Central memory CD4-positive, alpha-beta T cell (primary cell): ENCODE measurements around the gene VSIG10.
"Not testable (repeated sequence)": the region's sequence is repeated elsewhere in the genome, so short reads cannot be mapped to it uniquely, and the experiment has no call there.

Source experiments
- DNase-seq: peaks from one replicate; pipeline ENCODE4 v3.0.0; 2022

Gene VSIG10

DNA sequence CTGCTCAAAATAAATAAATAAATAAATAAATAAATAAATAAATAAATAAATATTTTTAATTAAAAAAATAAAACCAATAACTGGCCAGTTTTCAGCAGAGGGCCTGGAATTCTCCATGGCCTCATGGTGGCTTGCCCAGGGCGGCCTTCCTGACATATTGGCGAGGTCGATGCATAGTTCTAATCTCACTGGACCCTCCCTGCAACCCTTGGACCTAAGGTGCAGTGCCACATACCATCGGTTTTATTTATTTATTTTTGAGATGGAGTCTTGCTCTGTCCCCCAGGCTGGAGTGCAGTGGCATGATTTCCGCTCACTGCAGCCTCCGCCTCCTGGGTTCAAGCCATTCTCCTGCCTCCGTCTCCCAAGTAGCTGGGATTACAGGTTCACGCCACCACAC is 3.9 kb upstream of the VSIG10 start:
- DNase-seq: no peak

DNA sequence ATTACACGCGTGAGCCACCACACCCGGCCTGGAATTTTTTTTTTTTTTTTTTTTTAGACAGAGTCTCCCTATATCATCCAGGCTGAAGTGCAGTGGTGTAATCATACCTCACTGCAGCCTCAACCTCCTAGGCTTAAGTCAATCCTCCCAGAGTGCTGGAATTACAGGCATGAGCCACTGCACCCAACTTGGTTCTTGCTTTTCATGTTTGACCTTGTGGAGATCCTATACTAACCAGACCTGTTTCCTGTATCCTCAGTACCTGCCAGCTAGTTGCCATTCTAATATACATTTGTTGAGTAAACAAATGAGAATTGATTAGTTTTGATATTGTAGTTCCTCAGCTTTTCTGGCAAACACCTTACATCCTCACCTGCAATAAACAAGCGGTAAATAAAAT is 3.2 kb upstream of the VSIG10 start:
- DNase-seq: no peak

DNA sequence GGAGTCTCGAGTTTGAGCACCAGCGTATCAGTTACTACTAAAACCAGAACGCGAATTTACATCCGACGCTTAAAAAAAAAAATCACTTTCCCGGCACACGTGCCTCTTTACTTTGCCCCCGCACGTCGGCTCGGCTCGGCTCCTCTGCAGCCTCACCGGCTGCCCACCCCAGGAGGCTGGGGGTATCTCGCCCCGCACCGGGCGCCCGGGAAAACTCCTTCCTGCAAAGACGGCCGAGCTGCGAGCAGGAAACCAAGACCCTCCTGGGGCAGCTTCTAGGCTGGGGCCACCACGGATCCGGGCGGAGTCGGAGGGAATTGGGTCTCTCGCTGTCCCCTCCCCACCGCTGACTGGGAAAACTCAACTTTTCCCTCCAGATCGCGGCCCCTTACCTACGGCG is 610 bp downstream of the VSIG10 start:
- no peak for DNase-seq

DNA sequence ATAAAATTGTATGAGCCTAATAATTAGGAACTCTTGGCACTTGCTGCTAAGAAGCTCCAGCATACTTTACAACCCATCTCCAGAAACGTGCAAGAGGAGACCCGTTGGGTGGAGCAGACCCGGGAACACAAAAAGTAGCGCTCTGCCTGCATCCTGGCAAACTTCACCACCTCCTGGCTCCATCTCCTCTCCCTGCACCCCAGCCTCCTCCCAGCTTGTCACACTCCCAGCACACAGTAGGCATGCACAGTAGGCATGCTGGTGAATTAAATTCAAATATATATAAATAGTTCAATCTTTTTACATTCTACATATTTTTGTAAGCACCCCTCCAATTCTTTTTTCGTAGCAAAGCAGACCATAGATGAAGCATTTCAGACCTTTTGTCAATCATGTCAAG is 1.2 kb downstream of the VSIG10 start:
- DNase-seq: no peak

DNA sequence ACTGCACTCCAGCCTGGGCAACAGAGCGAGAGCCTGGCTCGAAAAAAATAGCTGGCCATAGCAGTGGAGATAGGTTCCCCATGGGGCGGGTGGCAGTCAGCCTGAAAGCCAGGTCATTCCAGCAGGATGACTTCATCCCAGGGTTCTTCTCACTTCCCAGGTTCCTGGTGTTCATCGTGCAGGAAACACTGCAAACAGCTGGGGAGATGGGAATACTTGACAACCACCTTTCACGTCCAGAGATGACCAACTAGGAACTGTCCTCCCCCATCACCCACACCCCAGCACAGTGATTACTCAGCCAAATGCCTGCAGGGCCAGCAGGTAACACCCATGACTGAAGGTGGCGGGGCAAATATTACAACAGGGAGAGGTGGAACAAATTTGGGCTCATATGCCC is 1.7 kb downstream of the VSIG10 start:
- no peak for DNase-seq

DNA sequence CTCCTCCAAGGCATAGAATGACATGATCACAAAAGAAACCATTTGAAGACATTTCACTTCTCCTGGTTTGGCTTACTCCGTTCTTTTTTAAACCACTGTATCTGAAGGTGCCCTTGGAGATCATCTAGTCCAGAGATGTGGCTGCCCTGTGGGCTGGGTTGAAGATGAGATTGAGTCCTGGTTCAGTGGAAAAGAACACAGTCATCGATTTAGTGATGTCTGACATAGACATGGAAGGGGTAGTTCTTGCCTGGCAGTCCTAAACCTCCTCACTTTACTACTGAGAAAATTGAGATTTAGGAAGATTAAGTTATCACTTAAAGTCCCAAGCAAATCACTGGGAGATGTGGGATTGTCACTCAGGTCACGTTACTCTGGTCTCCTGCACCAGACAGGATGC is 2.8 kb downstream of the VSIG10 start:
- DNase-seq: no peak

DNA sequence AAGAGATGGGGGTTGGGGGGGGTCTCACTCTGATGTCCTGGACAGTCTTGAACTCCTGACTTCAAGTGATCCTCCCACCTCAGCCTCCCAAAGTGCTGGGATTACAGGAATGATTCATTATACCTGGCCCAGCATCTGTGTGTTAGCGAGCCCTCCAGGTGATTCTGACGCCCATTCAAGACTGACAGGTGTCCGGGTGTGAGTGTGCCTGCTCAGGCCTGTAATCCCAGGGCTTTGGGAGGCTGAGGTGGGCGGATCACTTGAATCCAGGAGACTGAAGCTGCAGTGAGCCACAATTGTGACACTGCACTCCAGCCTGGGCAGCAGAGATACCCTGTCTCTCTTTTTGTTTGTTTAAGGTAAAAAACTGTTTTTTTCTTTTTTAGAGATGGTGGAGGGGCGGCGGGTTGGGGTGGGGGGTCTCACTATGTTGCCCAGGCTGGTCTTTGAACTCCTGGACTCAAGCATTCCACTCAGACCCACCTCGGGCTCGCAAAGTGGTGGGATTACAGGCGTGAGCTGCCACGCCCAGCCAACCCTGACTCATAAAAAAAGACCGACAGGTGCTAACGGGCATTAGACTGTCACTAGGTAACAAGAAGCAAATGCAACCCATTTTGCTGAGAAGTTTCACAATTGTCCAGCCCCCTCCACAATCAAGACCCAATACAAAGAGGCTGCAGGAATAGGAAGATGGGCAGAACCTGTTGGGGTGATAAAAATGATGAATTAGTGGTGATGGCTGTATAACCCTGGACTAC is 4.7 kb downstream of the VSIG10 start:
- DNase-seq: no peak

DNA sequence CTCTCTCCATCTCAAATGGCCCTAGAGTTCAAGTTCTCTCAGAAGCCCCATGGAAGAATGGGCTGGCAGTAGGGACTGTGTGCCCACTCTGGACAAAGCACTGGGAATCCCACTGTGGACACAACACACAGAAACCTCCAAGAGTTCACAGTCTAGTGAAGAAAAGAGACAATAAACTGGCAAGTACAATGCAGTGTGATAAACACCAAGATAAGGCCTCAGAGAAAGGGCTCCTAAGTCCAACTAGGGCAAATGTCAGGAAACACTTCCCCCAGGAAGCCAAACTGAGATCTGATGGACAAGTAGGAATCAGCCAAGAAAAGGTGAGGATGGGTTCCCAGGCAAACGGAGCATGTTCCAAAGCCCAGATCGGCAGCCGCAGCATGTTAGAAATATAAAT is 5.4 kb downstream of the VSIG10 start:
- no peak for DNase-seq

DNA sequence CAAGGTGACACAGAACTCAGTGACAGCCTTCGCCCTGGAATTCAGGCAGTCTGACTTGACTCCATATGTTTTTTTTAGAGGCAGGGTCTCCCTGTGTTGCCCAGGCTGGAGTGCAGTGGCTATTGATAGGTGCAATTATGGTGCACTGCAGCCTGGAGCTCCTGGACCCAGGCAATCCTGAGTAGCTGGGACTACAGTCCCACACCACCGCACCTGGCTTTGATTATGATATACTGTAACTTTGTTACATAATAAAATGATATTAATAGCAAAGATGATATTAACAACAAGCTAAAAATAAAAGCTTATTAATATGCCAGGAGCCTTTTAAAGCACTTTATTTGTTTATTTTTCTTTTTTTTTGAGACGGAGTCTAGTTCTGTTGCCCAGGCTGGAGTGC is 9.8 kb downstream of the VSIG10 start:
- no peak for DNase-seq

DNA sequence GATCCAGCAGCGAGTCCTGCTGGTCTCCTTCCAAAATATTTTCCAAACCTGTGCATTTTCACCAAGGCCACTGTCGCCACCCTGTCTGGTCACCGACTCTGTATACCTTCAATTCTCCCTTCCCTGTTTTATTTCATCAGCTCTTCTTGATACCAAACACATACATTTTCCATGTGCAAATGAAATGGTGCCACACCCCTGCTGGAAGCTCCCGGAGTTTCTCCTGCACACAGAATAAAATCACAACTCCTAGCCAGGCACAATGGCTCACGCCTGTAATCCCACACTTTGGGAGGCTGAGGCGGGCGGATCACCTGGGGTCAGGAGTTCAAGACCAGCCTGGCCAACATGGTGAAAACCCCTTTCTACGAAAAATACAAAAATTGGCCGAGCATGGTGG is 14.0 kb downstream of the VSIG10 start:
- DNase-seq: no peak

DNA sequence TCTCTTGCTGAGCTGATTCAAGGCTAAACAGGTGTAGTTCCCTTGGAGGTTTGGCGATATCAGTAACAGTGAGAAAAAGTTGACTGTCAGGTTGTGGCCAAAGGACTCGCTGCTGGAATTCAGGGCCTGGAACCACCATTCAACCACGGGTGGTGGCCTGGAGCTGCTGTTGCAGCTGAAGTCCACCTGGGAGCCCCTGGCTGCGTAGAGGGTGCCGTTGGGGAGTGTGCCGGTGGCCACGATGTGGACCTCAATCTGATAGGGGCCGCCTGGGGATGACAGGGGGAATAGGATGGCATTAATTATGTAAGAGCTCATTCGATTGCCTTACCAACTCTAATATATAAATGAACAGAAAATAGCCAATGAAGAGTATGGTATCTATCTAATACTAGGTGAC is 21.6 kb downstream of the VSIG10 start:
- DNase-seq: no peak

DNA sequence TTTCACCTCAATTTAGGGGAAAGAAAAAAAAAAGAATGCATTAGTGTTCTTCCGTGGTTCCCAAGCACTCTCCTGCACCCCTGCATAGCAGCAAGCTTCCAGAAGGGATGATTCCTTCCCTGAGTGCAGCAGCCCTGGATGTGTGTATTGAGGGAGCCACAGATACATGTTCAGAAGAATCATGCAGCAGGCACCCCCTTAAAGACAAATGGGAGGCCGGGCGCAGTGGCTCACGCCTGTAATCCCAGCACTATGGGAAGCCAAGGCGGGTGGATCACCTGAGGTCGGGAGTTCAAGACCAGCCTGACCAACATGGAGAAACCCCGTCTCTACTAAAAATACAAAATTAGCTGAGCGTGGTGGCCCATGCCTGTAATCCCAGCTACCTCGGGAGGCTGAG is 22.3 kb downstream of the VSIG10 start:
- DNase-seq: not testable (repeated sequence)

DNA sequence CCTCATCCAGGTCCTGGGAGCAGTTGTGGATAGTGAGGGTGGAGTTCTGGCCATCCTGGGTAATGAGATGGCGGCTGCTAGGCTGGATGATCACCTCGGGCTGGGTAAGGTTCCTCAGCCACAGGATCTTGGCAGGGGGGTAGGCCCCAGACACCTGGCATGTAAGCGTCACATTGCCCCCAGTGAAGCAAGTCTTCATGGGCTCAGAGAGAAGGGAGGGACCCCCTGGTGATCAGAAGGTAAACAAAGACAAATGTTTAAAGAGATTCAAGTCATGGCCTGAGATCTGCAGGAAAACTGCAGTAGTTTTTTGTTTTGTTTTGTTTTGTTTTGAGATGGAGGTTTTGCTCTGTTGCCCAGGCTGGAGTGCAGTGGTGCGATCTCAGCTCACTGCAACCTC is 30.0 kb downstream of the VSIG10 start:
- no peak for DNase-seq

DNA sequence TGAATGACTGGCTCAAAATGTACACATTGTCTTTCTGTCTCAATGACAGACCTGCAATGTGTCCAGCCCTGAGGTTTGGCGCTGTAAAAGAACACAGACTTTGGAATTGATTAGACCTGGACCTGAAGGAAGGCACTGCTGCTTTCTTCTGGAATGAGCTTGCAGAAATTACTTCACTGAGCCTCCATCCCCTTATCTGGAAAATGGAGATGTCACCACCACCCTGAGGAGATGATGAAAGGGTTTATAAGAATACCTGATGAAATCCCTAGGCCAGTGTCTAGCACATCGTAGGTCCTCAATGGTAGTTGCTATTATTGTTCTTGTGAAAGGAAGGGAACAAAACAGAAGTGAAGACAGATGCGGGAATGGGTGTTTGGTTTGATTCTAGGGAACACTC is 33.2 kb downstream of the VSIG10 start:
- DNase-seq: no peak

DNA sequence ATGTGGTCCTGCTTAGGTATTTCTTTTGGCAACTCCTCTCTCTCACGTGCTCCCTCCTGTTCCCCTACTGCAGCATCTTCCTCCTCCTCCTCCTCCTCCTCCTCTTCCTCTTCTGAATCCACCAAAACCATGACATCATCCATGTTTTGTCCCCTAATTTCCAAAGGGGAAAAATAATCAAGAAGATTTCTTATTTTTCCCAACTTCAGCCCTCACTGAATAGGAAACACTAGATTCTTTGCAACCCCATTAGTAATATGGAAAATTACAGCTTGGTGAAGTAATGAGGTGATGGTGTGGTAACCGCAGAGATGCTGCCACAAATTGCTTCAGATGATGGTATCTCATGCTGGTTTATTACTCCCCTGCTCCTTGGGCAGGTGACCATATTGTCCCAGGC is 35.4 kb downstream of the VSIG10 start:
- DNase-seq: no peak

DNA sequence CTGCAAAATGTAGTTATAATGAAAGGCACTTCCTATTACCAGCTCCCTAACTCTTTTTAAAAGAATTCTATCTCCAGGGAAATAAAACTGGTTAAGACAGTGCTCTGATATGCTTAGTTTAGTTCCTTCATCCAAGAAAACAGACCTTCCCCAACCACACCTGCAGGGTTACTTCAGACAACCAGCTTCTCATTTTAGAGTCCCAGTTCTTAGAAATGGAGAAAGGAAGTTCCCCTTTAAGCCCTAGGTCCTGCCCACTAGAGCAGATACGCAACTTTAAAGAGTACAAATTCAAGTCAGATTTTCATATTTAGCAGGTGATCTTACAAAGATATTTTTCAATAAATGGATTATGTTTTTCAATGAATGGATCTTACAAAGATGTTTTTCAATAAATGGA is 38.4 kb downstream of the VSIG10 start:
- no peak for DNase-seq

DNA sequence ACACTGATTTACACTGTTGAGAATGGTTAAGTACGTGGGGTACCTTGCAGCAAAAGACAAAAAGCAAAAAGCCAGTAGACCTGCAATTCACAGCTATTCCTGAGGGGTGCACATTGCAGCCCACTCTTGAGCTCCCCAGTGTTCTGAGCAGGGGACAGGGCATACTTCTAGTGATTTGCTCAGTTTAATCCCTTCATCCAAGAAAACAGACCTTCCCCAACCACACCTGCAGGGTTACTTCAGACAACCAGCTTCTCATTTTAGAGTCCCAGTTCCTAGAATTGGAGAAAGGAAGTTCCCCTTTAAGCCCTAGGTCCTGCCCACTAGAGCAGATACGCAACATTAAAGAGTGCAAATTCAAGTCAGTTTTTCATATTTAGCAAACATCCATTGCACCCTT is 39.2 kb downstream of the VSIG10 start:
- DNase-seq: no peak

DNA sequence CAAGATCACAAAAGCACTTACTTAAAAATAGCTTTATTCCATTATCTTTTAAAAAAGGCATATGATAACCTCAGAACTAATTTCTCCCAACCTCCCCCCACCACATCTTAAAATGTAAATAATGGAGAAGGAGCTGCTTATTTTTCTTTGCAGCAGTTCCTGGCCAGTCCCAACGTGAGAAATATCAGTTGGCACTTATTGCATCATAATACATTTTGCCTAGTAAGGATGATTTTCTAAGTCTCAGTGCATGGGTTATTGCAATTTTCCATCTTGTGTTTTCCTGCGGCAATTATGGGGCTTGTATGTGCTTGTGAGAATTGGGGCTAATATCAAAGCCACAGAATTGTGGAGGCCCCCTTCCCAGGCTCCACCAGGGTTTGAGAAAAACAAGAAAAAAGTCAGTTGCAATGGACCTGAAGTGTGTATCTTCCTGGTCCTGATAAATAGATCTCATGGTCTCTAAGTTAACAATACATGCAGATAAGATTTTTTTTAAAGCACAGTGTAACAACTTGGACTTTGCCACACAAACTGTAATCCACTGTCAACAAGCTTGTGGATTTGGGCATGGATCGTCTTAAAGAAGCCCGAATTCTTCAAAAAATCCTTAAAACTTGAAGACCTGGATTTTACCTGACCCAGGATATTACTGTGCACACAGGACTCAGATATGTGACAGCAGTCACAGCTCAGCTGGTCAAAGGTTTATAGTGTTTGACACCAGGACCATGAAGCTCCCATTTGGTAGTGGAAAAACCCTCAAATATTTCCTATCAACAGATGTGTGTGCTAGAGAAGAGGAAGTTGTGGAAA is 40.0 kb downstream of the VSIG10 start:
- no peak for DNase-seq

DNA sequence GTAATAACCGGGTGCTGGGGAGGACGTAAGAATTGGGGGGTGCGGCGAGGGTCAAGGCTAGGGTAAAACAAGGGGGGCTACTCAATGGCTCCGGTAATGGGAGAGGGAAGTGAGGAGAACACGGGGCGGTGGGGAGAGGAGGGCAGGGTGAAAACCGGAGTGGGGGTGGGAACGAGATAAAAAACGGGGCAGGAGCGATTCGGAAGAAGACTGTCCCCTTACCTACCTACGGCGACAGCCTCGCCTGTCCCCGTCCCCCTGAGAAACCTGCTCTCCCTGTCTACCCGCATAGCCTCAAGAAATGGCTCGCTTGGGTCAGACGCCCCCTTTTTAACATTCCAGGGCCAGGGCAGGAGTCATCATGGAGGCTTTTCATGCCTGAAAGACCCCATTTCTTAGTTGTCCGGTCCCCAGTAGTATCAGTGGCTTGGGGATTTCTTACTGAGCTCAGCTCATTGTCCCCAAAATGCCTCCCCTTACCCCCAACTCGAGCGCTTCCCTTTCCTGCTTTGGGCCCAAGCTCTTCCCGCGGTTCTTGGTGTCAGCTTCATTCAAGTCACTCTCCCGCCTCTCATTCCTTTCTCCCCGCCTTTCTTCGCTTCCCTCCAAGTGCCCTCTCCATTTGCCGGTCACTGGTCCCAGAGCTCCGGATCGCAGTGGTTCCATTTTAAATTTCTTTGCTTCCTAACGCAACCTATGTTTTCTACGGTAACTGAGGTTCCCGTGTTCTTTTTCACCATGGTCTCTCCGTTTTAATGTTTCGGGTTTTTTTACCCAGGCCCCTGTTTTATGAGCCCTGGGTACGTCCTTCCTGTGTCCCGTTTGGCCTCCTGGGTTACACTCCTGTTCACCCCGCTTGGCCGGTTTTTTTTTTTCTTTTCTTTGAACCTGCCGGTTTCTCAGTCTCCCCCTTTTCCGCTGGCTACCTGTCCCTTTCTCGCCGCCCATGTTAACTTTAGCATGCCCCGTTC is 41.7 kb downstream of the VSIG10 start:
- no peak for DNase-seq

DNA sequence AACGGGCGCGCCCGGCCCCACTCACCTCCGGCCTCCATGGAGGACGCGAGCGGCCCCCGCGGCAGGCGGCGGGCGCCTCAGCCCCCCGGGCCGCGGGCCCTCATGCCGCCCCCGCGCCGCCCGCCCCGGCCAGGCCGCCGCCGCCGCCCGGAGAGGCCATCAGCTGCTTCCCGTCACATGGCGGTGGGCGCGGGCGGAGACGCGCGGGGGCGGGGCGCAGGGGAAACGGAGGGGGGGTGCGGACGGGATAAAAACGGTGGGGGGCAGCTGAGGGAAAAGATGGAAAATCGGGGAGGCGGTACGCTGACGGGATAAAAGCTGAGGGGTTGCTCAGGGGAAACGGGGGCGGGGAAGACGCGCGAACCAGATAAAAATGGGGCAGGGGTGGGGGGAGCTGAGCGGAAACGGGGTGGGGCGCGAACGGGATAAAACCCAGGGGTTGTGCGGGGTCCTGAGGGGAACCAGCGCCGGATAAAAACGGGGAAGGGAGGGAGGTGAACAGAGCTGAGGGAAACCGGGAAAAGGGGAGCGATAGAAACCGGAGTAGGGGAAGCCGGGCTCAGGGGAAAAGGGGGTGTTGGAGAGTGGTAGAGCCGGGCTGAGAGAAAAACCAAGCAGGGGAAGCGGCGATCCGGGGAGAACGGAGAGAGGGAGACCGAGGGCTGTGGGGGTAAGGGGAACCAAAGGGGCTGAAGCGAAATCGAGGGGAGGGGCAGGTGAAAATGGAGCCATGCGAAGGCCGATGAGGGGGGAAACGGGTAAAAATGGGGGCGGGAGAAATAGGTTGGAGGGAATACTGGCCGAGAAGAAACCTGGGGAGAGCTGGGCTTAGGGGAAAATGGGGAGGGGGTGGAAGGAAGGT is 42.6 kb downstream of the VSIG10 start, which contains the start of gene WSB2:
TSS of gene WSB2 (minus strand) at position 169 of the 862 bp plus-strand sequence. CDS start at position 38, 131 bp downstream.
- DNase-seq: peak; percentile 39

DNA sequence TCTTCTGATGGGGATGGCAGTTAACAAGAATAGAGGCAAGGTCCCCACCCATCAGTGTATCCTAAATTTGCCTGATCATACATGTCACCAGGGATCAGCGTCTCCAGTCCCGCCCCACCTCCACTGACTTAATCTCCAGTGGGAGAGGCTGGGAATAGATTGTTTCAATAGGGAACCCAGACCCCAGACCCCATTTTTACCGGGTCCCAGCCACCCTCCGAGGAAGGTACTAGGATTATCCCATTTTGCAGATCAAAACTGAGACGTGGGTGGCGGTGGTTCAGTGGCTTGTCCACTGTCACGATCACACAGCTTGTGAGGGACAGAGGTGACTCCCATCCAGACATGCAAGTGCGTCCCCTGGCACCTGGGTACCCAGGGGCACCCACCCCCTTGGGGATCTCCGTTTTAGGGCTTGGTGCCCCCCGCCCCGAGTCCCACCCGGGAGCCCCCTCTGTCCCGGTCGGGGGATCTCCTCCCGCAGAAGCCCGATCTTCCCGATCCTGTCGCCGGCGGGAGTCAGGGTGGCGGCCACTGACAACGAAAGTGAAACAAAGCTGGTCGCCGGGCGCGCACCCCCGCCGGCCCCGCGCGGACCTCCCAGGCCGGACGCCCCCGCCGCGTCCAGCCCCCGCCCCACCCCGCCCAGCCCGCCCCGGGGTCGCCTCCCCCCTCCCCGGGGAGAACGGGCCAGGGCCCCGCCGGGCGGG is 43.4 kb downstream of the VSIG10 start:
- DNase-seq: peak; percentile 25
